Stimulated activated CD8-positive, alpha-beta memory T cell treated with anti-CD3 and anti-CD28 coated beads, Interleukin-15, amount 100 ng/mL, for 1 hour (primary cell): Measurements from ENCODE around the gene STK10.

Experiments used
- DNase-seq: peaks from one replicate; pipeline ENCODE4 v3.0.0-alpha.2; 2020; ENCODE audit warnings: low read depth

STK10 gene

DNA sequence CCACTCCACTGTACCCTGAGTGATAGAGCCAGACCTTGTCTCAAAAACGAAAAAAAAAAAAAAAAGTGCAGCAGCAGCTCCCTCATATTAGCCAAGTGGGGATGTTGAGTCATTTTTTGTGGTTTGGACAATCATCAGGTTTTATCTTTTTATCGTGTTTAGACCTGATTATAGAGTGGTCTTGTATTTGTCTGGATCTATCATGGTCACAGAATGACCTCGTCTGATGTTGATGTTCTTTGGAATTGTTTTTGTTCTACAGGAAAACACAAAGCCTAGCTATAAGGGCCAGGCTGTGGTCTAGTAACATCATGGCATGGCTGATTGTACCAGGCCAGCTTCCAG lies 179.9 kb downstream of the STK10 start:
- DNase-seq, result no peak

DNA sequence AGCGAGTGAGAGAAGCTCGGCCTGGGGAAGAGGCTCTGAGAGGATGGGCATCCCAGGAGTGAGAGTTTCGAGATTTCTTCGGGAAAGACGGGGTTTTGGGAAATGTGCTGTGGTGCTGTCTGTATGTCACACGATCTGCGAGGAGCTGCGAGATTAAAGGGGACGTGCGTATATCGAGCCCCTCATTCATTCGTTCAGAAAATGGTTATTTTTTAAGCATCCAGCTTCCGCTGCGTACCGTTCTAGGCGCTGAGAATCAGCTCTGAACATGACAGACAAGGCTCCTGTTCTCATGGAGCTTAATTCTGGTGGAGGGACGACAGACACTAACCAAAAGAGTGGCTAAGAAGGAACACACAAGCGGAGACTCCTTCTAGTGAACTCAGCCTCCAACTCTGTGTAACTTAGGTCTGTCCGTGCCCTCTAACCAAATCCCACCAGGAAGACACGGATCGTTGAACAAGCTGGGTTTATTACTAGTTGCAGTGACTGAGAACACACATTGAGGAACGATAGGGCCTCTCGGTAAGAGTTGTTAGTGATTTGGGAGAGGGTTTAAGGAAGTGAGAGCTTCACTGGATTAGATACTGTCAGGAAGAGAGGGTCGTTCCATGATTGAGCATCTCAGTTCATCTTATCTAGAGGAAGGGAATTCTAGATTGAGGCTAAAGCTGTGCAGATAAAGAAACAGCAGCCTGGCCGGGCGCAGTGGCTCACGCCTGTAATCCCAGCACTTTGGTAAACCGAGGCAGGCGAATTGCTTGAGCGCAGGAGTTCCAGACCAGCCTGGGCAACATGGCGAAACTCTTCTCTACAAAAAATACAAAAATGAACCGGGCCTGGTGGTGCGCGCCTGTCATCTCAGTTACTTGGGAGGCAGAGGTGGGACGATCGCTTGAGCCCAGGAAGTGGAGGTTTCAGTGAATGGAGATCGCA lies 180.6 kb downstream of the STK10 start:
- DNase-seq, result no peak

DNA sequence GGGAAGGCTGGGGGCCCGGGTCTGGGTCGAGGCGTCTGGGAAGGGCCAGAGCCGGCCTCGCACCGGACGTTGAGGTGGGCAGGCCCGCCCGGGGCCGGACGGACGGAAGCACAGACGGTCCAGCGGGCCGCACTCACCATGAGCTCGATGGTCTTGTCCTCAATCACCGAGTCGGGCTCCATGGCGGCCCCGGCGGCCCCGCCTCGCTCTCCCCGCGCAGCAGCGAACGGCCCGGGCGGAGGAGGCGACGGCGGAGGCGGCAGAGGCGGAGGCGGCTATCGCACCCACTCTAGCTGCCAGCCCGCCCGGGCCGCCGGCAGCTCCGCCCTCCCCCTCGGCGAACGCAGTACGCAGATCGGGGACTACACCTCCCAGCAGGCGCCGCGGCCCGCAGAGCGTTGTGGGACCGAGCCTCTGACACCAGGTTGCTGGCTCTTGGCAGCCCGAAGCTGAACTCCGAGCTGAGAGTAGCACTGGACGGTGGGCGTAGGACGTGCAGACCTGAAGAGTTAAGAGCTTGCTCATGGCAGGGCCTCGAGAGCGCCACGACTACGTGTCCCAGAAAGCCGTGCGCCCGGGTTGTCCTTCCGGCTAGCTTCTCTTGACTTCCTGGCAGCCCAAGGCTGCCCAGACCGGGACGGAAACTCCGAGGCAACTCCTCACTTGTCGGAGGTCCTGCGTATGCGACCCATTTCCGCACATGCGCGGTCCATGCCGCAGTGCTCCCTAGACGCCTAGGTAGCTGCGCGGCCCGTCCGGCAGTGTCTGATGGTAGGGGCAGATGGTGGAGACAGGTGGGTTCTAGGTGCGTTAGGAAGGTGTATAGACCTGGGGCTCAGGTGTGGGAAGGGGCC lies 181.5 kb downstream of the STK10 start, which contains the start of gene FBXW11:
TSS of gene FBXW11 (minus strand) at position 318 of the 854 bp plus-strand sequence. CDS start at position 182, 136 bp downstream.
- DNase-seq, result peak; percentile 90

DNA sequence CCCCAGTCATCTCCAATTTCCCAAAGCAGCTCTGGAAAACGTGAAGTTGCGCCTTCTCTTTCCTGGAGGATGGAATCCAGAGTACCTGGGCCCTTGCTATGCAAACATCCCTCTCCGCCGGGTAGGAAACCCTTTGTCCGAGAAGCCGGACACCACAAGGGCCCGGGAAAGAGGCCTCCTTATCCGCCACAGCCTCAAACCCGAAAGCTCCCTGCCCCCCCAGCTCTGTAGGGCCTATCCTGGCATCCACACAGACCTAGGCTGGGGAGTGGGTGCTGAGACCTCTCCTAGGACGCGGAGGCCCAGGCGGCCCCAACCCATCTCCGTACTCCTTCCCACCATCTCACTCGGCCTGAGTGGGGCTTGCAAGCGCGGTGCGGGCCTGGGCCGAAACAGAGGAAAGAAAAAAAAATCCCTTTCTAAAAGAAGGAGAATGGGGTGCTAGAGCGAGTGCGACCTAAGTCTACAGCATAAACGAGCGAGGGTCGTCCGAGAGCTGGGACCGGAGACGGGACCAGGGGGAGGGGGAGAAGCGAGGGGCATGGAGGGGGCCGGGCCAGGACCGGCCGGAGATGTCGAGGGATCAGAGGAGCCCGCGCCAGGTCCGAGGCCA lies 182.2 kb downstream of the STK10 start:
- no peak for DNase-seq

DNA sequence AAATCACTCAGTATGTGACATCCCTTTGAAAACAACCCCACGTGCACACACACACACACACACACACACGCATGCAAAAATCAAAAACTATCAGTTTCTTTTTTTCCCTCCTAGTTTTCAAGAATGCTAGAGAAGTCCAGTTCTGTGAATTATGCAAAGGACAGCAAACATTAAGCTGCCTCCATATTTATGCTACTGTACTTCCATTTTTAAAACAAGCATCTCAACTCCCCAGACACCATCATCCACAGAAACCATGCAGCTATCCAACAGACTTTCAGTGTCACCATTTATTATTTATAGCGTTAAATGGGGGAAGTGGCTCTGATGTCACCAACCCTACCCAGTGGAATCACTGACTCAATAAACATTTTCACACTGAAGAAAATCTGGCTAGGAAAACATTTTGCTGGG lies 183.2 kb downstream of the STK10 start:
- DNase-seq, result no peak

DNA sequence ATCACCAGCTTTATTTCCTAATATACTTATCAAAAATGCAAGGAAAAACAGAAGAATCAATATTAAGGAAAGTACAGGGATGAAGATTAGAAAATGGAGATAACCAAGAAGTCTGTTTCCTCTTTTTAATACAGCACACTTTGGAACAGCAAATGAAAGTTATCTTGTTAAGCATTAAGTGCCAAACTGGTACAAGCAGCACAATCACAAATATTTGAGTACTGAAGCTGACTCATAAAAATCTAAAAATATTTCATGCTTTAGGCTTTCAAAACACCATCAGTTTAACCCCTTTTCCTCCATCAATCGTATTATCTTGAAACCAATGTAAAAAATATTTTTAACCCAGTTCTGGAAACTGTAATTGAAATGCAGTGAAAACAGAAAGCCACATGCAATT lies 184.3 kb downstream of the STK10 start:
- no peak for DNase-seq

DNA sequence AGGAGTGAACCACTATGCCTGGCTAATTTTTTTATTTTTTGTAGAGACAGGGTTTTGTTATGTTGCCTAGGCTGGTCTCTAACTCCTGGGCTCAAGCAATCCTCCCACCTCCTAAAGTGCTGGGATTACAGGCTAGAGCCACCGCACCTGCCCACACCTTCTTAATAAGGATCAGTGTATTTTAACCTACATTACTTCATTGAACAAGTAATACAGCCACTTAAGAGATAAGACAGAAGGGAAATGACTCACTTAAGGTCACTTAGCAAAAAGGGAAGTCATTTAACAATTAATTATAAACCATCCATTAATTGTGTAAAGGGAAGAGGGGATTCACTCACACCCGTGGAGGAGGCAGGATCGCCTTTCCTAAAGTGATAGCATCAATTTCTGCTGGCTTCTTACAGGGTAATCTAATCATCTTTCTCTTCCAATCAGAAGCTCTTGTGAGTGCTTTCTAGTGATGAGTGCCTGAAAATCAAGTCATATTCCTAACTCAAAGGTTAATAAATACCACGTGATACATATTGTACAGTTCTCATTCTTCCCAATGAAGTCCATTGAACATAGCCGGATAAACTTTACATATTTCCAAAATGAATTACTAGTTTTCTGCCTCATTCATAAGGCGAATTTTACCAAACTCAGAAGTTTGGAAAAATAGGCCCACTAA lies 185.0 kb downstream of the STK10 start:
- no peak for DNase-seq

DNA sequence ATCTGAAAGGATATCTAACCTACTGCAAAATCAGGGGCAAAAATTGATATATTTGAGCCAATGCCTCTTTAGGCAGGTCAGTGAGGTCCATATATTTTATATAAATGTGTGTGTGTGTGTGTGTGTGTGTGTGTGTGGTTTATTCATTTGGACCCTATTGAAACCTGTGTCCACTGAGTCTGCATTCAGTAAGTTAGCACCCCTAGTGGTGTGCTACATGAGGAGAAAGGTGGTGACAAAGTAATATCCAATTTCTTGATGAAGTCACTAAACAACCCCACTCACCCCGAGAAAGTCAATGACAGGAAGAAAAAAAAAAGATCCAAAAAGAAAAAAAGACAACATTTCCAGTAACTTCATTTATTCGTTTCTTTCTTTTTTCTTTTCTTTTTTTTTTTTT lies 185.7 kb downstream of the STK10 start:
- DNase-seq, result no peak

DNA sequence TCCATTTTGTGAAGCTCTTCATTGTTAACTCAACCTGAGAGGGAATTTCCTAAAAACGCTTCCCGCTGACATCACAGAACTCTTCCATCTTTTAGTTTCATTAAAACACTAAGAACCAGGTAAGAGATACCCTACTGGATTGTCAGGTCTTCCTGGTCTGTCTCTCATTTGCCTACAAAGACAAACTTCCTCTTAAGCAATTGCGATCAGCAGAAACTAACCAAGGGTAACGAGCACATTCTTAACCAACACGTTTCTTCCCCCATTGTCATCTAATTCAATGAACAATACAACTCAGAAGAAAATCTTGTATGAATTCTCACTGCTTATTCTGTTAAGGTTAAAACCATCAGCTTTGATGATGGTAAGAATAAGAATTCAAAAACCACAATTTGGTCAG lies 188.1 kb downstream of the STK10 start:
- DNase-seq, result no peak

DNA sequence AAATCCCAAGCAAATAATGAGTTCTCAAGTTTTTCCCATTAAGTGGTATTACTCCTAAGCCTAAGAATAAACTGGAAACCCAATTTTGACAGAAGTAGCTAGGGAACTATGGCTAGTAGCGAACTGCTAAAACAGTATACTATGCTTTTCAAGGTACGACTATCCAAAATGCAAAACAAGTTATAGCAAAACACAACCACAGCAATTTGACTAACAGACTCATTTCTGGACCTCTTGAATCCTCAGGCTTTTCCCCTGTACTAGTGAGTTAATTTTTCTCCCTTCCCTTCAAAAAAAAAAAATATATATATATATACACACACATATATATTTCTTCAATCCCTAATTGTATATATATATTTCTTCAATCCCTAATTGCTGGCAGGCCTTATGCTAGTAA lies 188.9 kb downstream of the STK10 start:
- no peak for DNase-seq

DNA sequence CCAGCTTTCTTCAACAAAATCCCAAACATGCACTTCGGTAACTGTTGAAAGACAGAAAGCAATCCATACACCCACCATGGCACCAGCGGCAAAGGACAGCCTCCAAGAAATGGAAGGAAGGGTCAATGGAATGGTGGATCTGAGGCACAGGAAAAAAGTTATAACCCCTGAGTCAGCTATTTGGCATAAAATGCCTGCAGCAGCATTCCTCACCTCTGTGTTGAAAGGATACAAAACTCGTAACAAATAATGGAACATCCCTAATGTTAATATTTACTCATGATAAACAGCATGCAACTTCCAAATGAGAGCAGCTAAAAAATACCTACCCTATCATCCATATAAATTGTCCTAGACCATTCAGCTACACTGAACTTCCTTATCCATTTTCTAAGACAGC lies 191.0 kb downstream of the STK10 start:
- DNase-seq, result no peak

DNA sequence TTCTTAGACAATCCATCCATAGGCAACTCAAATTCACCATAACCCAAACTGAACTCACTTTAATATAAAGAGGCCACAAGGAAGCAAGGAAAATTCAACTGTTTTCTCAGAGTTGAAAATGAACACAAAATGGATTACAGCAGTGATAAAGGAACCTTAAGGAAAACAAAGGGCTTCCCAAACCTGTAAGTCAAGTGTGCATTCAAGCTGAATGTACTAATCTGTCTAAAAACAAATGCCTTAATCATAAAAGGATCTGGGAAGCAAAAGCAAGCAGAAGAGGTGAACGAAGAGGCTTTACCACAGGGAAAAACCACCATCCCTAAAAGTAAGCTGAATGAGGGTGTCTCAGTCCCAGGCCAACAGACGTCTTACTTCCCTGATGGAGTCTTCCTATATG lies 195.2 kb downstream of the STK10 start:
- DNase-seq, result no peak

DNA sequence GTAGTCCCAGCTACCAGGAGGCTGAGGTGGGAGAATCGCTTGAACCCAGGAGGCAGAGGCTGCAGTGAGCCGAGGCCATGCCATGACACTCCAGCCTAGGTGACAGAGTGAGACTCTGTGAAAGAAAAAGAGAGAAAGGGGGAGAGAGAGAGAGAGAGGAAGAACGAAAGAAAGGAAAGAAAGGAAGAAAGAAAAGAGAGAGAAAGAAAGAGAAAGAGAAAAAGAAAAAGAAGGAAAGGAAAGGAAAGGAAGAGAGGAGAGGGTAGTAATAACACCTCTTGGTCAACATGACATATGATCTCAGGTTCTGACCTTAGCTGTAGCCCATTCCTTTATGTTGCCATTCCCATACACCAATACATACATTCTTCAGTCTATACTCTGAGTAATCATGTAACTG lies 195.7 kb downstream of the STK10 start:
- DNase-seq, result no peak
